Erythroblast (primary cell): Measurements from ENCODE around the gene TRAPPC14.
"Not testable (repeated sequence)": the region's sequence is repeated elsewhere in the genome, so short reads cannot be mapped to it uniquely, and the experiment has no call there.

Experiments
- GATA1 ChIP-seq: IDR thresholded peaks from 2 replicates; pipeline ENCODE4 v1.6.1; 2011; ENCODE audit warnings: low read depth, mild to moderate bottlenecking, control low read depth, low read length, moderate library complexity
- POLR2A ChIP-seq: IDR thresholded peaks from 2 replicates; pipeline ENCODE4 v1.6.1; 2011; ENCODE audit warnings: mild to moderate bottlenecking, low read length

- not testable (repeated sequence) for TF ChIP-seq POLR2A, GATA1
These were observed 24.6 kb upstream of the TRAPPC14 start for GRCh38 chr7:100183090-100183489.
